ENCODE measurements around the gene POLR2E.

Gene POLR2E

GRCh38 chr19:1057176-1057855 lies 37.9 kb downstream of the POLR2E start:
- TF ChIP-seq CTCF (IDR thresholded peaks at IDR 0.05; ENCODE audit: insufficient read depth, missing control alignments): no peak
- FAIRE-seq (no peak), DNase-seq (ENCODE audit: insufficient read length, low spot score) (peak; percentile 68)

GRCh38 chr19:1055886-1056620 lies 39.1 kb downstream of the POLR2E start:
- TF ChIP-seq CTCF (IDR thresholded peaks at IDR 0.05; ENCODE audit: insufficient read depth, missing control alignments): no peak
- FAIRE-seq: no peak
- no peak for DNase-seq (ENCODE audit: insufficient read length, low spot score)

GRCh38 chr19:1055028-1055425 lies 40.1 kb downstream of the POLR2E start:
- FAIRE-seq: no peak
- DNase-seq (ENCODE audit: insufficient read length, low spot score): no peak
- no peak for TF ChIP-seq CTCF (IDR thresholded peaks at IDR 0.05; ENCODE audit: insufficient read depth, missing control alignments)

- FAIRE-seq: no peak
These were observed 40.8 kb downstream of the POLR2E start for GRCh38 chr19:1054102-1055027.

GRCh38 chr19:1053176-1054101 lies 41.7 kb downstream of the POLR2E start:
- no peak for TF ChIP-seq CTCF (IDR thresholded peaks at IDR 0.05; ENCODE audit: insufficient read depth, missing control alignments)
- DNase-seq (ENCODE audit: insufficient read length, low spot score): no peak
- no peak for FAIRE-seq

More at GRCh38 chr19:1054102-1055027, 40.8 kb downstream of the POLR2E start:
- no peak for TF ChIP-seq CTCF (IDR thresholded peaks at IDR 0.05; ENCODE audit: insufficient read depth, missing control alignments)
- no peak for DNase-seq (ENCODE audit: insufficient read length, low spot score)

GRCh38 chr19:1052349-1052975 lies 42.7 kb downstream of the POLR2E start:
- no peak for FAIRE-seq
- DNase-seq (ENCODE audit: insufficient read length, low spot score): no peak
- TF ChIP-seq CTCF (IDR thresholded peaks at IDR 0.05; ENCODE audit: insufficient read depth, missing control alignments): no peak
